Loucy (cell line): Measurements from ENCODE around the gene CTNNA2.

Source experiments
- CTCF ChIP-seq: fragments of 200-600 bp; sonication (generic); conservative IDR thresholded peaks from 2 replicates; pipeline ENCODE4 v1.5.1; 2014; ENCODE audit warnings: mild to moderate bottlenecking, antibody characterized with exemption, low read length
- EZH2phosphoT487 ChIP-seq: fragments of 200-600 bp; IDR thresholded peaks from 2 replicates; pipeline ENCODE4 v1.6.1; 2018; ENCODE audit warnings: antibody characterized with exemption, mild to moderate bottlenecking, moderate library complexity, borderline replicate concordance

GRCh38 chr2:80638783-80639182 is 1125.9 kb downstream of the CTNNA2 start:
- TF ChIP-seq CTCF = no peak
- no peak for TF ChIP-seq EZH2phosphoT487
